Amniotic stem cell (primary cell): ENCODE results near the gene DRAM2.

Experiments used
- DNase-seq: peaks from one replicate; lab custom pipeline; 2025; lab: John Stamatoyannopoulos, UW

The DRAM2 gene

DNA sequence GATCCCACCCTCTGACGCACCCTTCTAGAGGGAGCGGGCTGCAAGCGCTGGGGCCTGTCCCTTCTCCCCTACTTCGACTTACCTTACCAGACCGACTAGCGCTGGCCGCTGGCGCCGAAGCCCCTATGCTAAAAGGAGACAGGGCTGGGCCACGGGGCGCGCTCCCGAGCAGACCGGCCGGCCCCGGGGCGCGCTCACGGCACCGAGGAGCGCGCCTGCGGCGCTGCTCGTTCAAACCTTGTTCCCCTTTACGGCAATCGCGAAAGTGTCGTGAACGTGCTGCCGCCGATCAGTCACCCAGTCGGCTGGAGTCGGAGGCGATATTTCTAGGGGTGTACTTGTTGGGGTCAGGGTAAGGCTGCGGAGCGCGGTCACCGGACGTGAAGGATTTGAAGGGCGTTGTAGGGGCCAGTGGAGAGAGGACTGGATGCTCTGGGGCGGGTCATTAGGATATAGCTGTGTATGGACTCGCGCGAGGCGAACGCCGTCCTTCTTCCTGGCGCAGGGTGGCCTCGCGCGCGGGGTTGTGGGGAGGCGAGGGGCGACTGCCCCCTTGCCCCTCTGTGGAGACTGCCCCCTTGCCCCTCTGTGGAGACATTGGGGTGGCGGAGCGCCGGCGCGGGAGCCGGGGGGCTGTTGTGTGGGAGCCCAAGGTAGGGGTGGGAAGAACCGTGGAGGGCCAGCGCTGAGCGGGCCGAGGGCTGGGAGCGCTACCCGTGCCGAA lies at the start of gene DRAM2, which contains the start of gene CEPT1:
Gene DRAM2, minus strand, starts transcription at position 138 of the 724 bp plus-strand sequence. CDS start 8,539 bp downstream, outside the sequence.
Gene CEPT1, plus strand, starts transcription at position 268 of the 724 bp plus-strand sequence. CDS start 7,492 bp downstream, outside the sequence.
- DNase-seq: peak; percentile 87

DNA sequence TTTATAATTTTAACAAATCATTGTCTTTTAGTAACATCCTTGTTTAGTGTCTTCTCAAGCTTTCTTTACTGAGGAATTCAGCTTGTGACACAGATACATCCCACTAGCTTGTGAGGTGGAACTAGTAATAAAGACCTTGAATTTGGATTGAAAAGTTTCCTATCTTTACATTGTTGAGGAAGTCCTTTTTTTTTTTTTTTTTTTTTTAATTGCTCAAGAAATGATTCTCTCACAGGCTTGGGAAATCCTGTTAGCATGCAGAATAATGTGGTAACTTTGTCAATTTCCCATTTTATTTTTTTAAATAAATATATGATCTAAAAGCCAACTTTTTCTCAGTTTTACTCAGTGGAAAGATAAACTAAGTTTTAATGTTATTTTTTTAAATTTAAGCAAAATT lies 44.8 kb upstream of the DRAM2 start:
- DNase-seq: no peak

GRCh38 chr1:111183308-111184069 lies 43.6 kb upstream of the DRAM2 start:
- no peak for DNase-seq

DNA sequence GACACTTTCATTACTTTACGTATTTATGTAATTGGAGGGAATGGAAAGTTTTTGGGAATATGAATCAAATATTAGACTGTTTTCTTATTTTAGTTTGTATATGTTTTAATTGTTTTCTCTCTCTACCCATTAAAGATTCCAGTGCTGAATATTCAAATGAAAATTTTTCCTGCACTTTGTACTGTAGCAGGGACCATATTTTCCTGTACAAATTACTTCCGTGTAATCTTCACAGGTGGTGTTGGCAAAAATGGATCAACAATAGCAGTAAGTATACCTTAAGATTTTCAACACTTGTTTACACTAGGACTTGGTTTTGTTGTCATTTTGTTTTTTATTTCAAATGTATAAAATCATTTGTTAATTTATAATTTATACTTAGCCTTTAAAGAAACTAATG lies 42.2 kb upstream of the DRAM2 start:
- DNase-seq: no peak

- no peak for DNase-seq
Observed at GRCh38 chr1:111179968-111180533, 40.2 kb upstream of the DRAM2 start.

- DNase-seq: no peak
Observed at GRCh38 chr1:111176678-111177077, 36.8 kb upstream of the DRAM2 start.

- DNase-seq: no peak
Observed at GRCh38 chr1:111175349-111175748, 35.5 kb upstream of the DRAM2 start.

DNA sequence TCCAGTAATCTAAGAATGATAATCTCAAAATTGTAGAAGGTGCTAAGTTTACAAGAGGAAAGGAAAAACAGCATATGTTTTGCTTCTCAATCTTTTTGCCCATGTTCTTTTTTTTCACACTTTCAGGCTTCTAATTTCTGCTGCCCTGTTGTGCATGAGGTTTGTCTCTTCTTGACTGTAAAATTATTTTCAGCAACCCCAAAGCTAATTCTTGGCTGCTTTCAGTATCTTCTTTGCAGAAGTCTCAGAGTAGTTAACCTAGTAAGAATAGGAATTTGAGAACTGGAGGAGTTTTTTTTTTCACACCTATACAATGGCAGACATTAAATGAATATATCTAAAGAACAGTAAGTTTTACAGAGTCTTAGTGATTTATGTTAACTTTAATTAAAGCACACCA lies 34.2 kb upstream of the DRAM2 start:
- DNase-seq: no peak

DNA sequence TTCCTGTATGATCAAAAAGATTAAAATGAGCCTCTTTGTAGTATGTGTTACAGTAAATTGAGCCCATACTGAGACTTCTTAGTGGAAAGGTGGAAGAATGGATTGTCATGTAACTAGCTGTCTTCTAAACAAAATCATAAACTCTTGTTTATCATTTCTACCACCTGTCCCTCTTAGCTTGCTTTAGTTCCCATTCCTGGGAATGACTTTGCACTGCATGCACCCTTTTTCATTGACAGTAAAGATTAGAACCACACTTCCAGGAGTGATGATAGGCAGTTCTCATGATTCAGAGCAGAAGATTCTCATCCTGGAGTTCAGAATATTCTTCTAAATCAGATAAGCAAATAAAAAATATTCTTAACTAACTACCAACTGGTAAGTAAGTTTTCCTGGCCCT lies 32.6 kb upstream of the DRAM2 start:
- no peak for DNase-seq

DNA sequence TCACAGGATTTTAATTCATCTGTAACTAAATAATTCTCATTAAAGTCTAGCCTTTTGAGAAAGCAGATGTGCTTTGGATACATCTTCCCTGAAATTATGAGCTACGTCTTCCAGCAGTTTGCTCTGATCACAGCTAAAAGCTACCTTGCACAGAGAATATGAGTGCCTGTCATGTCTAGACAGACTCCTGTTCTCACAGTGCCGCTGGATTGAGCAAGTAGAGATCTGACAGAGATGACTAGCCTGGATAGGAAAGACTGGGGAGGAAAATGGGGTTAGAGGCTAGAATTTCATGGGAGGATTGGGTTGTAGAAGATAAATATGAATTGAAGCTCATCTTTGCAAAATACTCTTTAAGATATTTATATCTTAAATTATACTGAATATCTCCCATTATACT lies 24.3 kb upstream of the DRAM2 start:
- DNase-seq: no peak

DNA sequence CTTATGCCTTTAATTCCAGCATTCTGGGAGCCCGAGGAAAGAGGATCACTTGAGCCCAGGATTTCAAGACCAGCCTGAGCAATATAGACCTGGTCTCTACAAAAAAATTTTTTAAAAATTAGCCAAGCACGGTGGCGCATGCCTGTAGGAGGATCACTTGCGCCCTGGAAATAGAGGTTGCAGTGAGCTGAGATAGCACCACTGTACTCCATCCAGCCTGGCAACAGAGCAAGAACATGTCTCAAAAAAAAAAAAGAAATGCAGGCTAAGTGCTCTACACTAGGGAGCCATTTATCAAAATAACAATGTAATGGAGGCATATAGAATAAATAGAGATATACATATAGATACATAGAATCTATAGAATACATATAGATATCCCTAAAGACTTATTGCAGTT lies 23.5 kb upstream of the DRAM2 start:
- no peak for DNase-seq

GRCh38 chr1:111162488-111162880 lies 22.6 kb upstream of the DRAM2 start:
- DNase-seq: no peak

DNA sequence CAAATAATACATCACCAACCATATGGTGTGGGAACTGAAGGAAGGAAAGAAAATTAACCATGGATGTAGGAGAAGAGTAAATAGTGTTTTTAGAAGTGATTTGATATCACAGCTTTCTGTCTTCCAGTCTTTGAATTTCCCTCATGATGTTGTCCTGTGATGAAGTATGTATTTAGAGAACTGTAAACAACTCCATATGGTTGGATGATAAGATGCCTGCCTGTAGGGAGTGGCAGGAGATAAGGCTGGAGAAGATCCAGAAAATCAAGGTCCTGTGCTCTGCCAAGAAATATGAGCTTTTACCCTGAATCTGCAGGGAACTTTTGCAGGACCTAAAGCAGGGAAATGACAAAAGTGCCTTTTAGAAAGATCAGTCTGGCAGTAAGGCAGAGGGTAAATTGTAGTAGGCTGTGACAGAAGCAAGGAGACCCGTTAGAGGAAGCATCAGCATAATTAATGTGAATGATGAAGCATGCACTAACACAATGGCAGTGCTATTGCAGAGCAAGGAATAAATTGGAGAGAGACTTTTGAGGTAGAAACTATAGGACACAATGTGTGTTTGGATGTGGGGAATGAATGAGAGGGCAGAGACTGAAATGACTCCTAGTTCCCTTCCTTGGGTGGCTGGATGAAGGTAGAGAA lies 22.1 kb upstream of the DRAM2 start:
- no peak for DNase-seq

GRCh38 chr1:111157431-111157830 lies 17.5 kb upstream of the DRAM2 start:
- DNase-seq: no peak

DNA sequence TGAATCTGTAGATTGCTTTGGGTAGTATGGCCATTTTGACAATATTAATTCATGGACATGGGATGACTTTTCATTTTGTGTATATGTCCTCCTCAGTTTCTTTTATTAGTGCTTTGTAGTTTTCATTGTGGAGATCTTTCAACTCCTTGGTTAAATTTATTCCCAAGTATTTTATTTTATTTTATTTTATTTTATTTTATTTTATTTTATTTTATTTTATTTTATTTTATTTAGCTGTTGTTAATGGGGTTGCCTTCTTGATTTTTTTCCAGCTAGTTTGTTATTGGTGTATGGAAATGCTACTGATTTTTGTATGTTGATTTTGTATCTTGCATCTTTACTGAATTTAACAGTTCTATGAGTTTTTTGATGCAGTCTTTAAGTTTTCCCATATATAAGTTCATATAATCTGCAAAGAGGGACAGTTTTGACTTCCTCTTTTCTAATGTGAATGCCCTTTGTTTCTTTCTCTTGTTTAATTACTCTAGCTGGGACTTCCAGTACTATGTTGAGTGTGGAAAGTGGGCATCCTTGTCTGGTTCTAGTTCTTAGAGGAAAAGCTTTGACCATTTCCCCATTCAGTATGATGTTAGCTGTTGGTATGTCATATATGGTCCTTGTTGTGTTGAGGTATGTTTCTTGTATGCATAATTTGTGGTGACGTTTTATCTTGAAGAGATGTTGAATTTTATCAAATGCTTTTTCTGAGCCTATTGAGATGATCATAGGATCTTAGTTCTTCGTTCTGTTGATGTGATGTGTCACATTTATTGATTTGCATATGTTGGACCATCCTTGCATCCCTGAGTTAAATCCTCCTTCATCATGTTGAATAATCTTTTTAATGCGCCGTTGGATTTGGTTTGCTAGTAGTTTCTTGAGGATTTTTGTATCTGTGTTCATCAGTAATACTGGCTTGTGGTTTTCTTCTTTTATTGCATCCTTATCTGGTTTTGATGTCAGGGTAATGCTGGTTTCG lies 14.4 kb upstream of the DRAM2 start:
- DNase-seq: no peak

DNA sequence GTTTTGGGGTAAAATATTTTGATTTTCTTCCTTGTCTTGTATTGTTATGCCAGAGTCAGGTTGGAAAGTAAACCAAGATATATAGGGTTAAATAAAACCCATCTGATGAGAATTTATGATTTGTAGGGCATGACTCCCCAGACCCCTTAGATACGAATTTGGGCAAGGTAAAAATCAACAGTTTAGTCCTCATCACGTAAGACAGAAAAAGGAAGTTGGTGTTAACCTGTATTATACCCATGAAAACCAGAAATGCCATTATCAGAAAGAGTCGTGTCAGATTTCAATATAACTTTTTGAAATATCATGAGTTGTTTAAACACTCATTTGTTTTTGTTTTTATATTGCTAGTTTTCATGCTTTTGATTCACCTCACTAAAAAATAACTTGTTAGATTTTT lies 11.9 kb upstream of the DRAM2 start:
- no peak for DNase-seq

- no peak for DNase-seq
Observed at GRCh38 chr1:111148376-111148881, 8.5 kb upstream of the DRAM2 start.

- DNase-seq: no peak
Observed at GRCh38 chr1:111147948-111148347, 8.1 kb upstream of the DRAM2 start.

DNA sequence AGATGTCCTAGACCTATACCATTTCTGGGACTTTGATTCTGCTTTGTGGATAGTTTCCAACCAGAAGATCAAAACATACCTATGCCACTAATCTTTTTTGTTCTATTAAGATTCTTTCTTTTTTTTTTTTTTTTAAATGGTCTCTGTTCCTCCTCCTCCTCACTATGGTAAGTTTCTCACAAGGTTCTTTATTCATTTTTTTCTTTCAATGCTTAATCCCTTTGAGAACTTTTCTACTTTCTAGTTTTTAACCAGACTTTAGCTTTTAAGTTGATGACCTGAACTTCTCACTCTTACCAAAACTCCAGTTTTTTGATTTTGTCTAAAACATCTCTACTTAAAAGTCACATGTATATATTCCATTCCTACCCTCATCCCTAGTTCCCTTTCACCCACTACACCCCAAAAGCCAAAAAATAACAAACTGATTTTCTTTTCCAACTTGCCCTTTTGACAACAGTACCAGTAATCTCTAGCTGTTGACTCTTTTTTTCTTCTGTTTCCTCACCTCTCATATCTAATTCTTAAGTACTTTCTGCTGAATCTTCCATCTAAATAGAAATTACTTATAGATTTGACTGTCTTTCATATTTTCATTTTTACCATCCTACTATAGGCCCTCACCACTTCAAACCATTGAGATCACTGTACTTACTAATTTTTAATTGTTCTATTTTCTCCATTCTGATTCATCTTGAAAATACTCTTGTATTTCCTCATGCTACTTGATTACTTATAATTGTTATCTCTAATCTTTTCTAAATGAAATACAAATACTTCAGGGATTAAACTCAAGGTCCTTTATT lies 6.3 kb upstream of the DRAM2 start:
- no peak for DNase-seq

DNA sequence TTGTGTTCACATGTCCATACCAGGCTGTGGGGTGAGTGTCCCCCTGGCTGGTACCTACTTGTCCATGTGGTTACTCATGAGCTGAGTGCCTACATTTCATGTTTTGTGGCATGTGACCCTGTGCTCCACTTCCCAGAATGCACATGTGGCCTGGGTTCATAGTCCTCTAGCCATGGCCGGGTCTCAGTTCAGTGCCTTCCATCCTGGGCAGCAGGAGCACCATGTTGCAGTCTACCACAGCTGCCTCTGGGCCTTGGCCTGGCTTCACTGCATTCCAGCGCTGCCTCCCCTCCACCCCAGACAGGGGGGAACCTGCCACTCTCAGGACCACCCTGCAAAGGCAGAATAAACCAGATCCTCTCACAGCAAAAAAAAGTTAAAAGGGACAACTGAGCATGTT lies 5.6 kb upstream of the DRAM2 start:
- DNase-seq: no peak
